GM19438 (cell line): ENCODE measurements around the gene TIMP3.
"Not testable (repeated sequence)": the region's sequence is repeated elsewhere in the genome, so short reads cannot be mapped to it uniquely, and the experiment has no call there.

Experiments
- ATAC-seq: cut with Tn5 transposase; IDR thresholded peaks from one replicate; pipeline ENCODE4 v1.9.1; 2021; ENCODE audit warnings: low read depth; ENCODE audit not compliant: unreplicated experiment

TIMP3 gene

GRCh38 chr22:32850591-32851517 is 49.3 kb downstream of the TIMP3 start:
- no peak for ATAC-seq

GRCh38 chr22:32852395-32853251 is 51.1 kb downstream of the TIMP3 start:
- ATAC-seq: no peak

GRCh38 chr22:32853662-32854061 is 52.2 kb downstream of the TIMP3 start:
- no peak for ATAC-seq

GRCh38 chr22:32854351-32854804 is 52.9 kb downstream of the TIMP3 start:
- no peak for ATAC-seq

GRCh38 chr22:32855045-32855756 is 53.7 kb downstream of the TIMP3 start:
- no peak for ATAC-seq

GRCh38 chr22:32858121-32858703 is 56.7 kb downstream of the TIMP3 start:
- no peak for ATAC-seq

GRCh38 chr22:32858957-32859356 is 57.5 kb downstream of the TIMP3 start:
- no peak for ATAC-seq

GRCh38 chr22:32859743-32860142 is 58.2 kb downstream of the TIMP3 start:
- ATAC-seq: no peak

GRCh38 chr22:32861330-32861729 is 59.8 kb downstream of the TIMP3 start:
- ATAC-seq: no peak

- ATAC-seq: no peak
Measured at GRCh38 chr22:32862083-32862482, 60.6 kb downstream of the TIMP3 start.

GRCh38 chr22:32862936-32863661 is 61.6 kb downstream of the TIMP3 start:
- no peak for ATAC-seq

GRCh38 chr22:32864041-32864440 is 62.5 kb downstream of the TIMP3 start:
- ATAC-seq: no peak

- ATAC-seq: no peak
Measured at GRCh38 chr22:32864596-32864995, 63.1 kb downstream of the TIMP3 start.

GRCh38 chr22:32866953-32867352 is 65.4 kb downstream of the TIMP3 start:
- no peak for ATAC-seq

- no peak for ATAC-seq
Measured at GRCh38 chr22:32868946-32869345, 67.4 kb downstream of the TIMP3 start.

- no peak for ATAC-seq
Measured at GRCh38 chr22:32870474-32870873, 69.0 kb downstream of the TIMP3 start.

GRCh38 chr22:32873604-32874003 is 72.1 kb downstream of the TIMP3 start:
- not testable (repeated sequence) for ATAC-seq

GRCh38 chr22:32874385-32874784 is 72.9 kb downstream of the TIMP3 start:
- ATAC-seq: no peak

- ATAC-seq: no peak
Measured at GRCh38 chr22:32874976-32875375, 73.5 kb downstream of the TIMP3 start.

GRCh38 chr22:32876516-32876915 is 75.0 kb downstream of the TIMP3 start:
- ATAC-seq: no peak
